EH (cell line): ENCODE measurements around the gene LEMD1.
A peak's percentile ranks its signal among the peaks of the same experiment; 100 is the strongest.
"Not testable (repeated sequence)": the region's sequence is repeated elsewhere in the genome, so short reads cannot be mapped to it uniquely, and the experiment has no call there.

Source experiments
- DNase-seq: peaks from one replicate; pipeline ENCODE4 v3.0.0-alpha.2; 2015; ENCODE audit warnings: low read depth

The LEMD1 gene

DNA sequence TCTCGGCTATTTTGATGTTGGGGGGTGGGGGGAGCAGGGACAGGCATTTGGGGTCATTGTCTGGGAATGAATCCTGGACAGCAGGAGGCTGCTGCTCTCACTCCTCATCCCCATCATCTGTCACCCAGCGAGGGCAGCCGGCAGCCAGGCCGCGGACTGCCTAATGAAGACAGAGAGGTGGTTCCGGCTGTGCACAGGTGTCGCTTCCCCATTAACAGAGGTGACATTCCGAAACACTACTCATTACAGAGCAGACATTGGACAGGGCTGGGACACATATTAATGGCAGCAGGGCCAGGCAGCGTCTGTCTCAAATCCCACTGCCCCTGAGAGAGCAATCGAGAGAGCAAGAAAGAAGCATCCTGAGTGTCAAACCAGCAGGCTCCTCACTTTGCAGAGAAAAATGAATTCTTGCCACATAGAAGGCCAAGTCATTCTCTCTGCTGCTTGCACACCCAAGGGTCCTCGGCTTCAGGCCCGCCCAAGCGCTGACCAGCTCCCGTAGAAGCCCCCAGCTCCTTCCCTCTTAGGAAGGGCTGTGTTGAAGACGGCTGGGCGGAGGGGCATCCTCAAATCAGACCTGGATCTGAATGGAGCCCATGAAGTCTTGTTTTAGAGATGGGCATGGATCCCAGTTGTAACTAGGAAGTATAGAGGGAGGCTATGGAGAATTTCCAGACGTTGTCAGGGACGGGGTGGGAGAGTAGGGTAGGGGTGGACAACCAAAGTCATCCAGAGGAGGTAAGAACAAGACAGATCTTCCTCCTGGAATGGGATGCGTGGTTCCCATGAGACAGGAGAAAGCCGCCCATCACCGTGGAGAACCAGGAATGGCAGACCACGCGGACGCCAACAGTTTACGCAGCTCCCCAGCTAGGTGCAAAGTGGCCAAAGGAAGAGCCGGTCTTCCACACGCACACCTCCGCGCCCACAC is 8.2 kb upstream of the LEMD1 start:
- no peak for DNase-seq

DNA sequence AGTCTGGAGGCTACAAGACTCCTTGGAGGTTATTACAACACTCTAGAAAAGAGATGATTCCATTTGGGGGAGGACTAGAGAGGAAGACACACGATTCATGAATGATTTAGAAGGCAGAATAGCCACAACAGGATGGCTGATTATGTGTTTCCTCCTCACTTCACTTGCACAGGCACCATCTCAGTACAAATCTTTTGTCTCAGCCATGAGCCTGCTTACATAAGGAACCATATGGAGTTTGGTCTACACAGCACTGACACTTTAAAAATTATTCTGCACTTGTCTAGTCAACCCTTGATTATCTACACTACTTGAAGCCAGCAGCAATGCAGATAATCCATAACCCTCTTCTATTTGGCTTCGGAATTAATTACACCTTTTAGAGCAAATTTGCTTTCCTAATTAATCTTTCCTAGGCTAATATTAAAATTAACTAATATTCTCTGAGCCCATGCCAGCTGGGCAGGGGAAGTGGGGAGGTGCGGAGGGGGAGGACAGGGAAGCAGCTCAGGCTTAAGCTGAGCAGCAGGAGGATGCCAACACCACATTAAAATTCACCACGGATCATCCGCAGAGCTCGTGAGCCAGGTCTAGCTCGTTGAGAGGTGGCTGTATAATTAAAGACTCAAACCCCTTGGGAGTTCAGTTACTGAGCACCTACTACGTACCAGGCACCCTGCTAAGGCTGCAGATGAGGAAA is 3.2 kb upstream of the LEMD1 start:
- no peak for DNase-seq

DNA sequence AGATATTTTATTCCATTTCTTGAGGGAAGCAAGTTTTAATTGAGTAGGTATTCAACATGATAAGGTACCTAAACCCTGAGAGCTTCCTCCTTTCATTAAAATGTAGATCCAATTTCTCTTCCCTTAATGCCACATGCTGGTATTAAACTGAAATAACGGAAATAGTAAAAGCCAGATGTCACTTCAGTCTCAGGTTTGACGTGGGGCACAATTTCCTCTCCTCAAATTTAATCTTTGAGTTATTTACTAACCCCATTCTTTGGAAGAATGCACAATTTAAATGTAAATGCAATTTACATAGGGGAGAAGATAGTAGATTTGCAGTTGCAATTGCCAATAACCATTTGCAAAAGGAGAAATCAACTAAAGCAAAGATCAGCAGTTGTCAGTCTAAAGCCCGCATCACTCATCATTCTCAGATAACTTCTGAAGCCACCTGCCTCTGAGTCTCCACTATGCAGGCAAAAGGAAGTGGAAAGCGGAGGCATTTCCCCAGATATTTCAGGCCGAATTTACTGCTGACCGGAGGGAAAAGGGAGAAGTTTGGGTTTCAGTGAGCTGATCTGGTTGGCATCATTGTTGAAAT is 2.1 kb upstream of the LEMD1 start:
- no peak for DNase-seq

DNA sequence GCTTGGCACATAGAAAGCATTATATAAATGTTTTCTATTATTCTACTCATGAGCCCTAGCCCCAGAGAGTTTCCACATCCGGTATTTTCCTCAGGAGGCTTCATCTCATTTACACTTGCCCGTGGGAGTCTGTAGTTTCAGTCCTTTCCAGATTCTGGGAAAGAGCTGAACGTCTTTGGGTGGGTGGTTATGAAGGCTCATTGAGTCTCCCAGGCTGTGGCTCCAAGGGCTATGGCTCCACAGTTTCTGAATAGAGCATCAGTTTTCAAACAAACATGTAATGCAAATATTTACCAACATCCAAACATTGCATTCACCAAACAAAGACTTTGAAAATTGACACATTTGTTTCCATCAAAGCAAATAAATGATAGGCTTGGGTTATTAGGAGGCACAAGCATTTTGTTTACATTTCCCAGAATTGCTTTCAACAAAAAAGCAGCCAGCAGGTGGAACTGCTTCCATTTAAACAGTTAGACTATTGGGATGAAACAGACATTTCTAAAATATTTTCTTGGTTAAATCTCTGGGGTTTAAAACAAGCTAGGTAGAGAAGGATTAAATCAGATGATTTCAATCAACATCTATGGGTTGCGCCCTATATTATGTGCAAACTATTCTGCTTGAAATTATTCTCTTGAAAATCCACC is 1.3 kb upstream of the LEMD1 start:
- DNase-seq = no peak

DNA sequence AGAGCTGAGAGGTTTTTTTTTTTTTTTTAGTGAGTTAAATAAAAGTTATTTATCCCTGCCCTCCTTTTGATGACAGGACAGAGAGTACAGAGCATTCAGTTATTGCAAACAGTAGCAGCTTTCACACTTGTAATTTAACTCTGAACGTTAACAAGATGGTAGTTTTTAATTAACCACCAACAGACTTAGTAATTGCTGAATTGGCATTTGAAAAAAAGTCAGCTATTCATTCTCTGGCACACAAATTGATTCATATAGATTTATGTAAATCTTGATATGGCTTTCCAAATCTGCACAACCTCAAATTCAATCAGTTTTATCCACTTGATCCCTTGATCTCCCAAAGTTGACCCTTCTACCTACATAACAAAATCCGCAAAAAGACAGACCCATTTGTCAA is 918 bp downstream of the LEMD1 start:
- no peak for DNase-seq

DNA sequence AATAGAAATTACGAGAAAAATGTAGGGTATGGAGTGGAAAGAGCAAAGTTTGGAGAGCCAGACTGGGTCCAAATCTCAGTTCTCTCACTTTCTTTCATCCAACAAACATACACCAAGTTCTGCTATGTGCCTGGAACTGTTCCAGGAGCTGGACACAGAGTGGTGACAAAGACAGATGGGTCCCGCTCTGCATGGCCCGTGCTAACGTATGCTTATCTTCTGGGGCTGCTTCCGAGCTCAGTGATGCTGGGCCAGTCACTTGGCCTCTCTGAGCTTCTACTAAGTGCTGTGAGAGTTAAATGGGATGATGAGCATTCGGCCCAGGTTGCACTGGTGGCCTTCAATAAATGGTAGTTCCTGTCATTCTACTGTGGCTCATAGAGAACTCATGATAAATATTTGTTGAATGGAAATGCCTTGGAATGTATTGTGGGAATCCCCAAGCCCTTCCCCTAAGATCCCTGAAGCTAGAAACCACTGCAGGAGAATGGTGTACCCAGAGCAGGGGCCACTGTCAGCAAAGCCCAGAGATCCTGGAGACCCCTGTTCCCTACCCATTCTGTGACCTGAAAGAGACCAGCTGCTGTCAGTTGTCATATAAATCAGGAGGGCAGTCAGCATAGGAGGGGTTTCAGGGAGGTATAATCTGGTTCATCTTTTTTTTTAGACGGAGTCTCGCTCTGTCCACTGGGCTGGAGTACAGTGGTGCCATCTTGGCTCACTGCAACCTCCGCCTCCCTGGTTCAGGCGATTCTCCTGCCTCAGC is 3.8 kb downstream of the LEMD1 start:
- no peak for DNase-seq

DNA sequence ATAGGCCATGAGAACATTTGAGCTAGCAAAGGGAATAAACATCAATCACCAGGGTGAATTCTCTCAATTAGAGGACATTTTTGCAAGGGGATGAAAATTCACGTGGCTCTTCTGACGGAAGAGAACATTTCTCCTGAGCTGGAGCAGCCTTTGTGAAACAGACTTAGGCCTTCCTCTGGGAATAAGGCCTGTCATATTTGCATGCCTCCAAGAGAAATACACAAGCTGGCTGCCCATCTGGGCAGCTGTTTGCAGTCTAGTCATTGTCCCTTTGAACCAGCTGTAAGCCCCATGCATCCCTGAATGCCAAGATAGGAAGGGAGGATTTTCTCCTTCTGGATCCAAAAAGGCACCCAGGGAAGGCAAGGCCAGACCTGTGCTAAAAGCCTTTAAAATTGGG is 5.5 kb downstream of the LEMD1 start:
- DNase-seq = no peak

DNA sequence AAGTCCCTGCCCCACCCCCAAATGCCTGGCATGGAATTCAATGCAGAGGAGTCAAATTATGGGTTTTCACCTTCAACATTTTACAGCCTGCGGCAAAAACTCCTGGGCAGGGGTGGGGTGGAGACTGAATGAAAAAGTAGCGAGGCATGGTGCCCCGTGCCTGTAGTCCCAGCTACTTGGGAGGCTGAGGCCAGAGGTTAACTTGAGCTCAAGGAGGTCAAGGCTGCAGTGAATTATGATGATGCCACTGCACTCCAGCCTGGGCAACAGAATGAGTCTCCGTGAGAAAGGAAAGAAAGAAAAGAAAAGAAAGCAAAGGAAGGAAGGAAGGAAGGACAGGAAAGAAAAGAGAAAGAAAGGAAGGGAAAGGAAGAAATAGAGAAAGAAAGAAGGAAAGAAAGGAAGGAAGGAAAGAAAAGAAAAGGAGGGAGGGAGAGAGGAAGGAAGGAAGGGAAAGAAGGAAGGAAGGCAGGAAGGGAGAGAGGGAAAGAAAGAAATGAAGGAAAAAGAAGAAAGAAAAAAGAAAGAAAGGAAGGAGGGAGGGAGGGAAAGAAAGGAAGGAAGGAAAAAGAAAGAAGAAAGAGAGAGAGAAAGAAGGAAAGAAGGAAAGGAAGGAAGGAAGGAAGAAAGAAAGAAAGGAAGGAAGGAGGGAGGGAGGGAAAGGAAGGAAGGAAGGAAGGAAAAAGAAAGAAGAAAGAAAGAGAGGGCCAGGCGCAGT is 11.1 kb downstream of the LEMD1 start:
- DNase-seq = no peak

DNA sequence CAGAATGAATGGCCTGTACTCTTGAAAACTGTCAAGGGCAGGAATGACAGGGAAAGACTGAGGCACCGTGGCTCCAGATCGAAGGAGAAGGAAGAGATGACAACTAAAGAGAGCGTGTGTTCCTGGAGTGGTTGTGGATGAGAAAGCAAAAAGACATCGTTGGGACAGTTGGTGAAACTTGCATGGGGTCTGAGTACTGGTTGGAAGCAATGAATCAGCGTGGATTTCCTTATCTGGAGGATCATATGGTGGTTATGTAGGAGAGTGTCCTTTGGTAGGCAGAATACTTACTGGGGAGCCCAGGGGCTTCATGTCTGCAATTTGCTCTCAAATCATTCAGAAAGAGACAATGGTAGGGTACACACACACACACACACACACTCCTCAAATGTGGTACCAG is 13.9 kb downstream of the LEMD1 start:
- DNase-seq = no peak

DNA sequence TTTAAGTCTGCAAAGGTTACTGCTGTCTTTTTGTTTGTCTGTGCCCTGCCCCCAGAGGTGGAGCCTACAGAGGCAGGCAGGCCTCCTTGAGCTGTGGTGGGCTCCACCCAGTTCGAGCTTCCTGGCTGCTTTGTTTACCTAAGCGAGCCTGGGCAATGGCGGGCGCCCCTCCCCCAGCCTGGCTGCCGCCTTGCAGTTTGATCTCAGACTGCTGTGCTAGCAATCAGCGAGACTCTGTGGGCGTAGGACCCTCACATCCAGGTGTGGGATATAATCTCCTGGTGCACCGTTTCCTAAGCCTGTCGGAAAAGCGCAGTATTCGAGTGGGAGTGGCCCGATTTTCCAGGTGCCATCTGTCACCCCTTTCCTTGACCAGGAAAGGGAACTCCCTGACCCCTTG is 15.6 kb downstream of the LEMD1 start:
- not testable (repeated sequence) for DNase-seq

DNA sequence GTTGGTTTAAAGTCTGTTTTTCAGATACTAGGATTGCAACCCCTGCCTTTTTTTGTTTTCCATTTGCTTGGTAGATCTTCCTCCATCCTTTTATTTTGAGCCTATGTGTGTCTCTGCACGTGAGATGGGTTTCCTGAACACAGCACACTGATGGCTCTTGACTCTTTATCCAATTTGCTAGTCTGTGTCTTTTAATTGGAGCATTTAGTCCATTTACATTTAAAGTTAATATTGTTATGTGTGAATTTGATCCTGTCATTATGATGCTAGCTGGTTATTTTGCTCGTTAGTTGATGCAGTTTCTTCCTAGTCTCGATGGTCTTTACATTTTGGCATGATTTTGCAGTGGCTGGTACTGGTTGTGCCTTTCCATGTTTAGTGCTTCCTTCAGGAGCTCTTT is 17.4 kb downstream of the LEMD1 start:
- not testable (repeated sequence) for DNase-seq

DNA sequence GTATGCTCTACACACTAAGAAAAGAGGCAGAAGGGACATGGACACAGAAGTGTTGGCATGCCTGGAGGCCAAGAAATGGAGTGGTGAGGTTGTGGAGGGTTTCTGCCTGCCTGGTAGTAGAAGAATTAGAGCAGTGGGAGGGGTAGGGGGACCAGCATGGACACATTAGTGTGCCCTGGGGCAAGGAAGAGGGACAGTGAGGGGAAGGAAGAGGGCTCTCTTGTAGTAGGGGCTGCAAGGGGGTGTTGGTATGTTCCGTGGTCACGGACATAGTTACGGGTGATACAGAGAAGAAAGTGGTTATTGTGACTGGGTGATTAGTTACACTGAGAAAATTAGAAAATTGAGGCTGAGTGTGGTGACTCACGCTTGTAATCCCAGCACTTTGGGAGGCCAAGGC is 23.3 kb downstream of the LEMD1 start:
- no peak for DNase-seq

DNA sequence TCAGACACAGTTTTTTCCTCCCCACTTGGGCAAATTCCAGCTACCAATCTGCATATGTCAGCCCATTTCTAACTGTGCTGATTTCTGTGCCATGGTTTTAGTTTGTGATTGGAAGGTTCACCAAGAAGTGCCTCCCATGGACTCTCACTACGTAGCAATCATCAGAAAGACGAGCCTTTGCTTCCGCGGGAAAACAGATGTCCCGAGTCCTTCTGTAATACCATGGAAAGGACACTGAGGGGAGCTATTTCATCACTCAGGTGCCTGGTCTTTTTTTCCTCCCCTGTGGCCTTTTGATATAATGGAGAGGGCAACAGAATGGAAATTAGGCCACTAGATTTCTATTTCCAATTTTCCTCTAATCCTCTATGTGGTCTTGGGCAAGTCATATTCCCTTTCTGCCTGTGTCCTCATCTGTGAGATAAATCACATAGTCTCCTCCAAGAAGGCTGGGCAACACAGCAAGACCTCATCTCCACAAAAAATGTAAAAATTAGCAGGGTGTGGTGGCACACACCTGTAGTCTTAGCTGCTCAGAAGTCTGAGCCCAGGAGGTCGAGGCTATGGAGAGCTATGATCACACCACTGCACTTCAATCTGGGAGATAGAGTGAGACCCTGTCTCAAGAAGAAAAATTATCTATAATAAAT is 24.8 kb downstream of the LEMD1 start:
- DNase-seq = peak; percentile 48

DNA sequence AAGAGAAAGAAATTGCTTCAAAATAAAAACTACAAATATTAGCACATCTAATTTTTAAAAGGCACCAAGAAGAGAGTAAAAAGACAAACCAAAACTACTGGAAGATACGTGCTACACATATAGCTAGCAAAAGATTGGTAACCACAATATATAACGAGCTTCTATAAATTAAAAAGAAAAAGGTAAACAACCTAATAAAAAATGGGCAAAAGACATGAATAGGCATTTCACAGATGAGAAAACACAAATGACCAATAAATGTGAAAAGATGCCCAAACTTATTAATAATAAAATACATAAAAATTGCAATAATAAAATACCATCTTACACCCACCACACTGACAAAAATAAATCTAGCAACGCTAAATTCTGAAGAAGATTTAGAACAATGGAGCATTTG is 26.2 kb downstream of the LEMD1 start:
- no peak for DNase-seq

DNA sequence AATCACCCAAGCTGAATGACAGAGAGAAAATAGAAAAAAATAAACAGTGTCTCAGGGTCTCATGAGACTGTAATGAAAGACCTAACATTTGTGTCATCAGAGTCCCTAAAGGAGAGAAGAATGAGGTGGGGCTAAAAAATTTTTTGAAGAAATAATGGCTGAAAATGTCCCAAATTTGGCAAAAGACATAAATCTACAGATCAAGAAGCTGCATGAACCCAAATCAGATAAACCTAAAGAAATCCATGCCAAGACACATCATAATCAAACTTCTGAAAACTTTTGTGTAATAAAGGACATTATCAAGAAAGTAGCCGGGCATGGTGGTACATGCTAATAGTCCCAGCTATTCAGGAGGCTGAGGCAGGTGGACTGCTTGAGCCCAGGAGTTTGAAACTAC is 29.2 kb downstream of the LEMD1 start:
- no peak for DNase-seq

DNA sequence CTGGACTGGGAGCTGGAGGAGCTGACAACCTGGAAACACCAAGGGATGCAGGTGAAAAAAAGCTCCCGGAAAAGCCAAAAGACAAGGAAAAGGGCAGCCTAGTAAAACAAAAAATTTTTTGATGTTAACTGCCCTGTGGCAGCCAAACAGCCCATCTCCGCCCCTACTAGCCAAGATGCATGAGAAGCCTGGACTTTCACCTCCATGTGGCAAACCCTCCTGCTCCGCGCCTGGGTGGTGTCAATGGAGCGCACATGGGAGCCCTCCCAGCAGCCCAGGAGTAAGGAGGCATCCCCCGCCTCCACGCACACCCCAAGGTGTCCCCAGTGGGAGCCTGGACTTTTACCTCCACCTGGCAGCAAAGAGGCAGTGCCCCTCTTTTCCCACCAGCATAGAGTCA is 30.5 kb downstream of the LEMD1 start:
- no peak for DNase-seq

DNA sequence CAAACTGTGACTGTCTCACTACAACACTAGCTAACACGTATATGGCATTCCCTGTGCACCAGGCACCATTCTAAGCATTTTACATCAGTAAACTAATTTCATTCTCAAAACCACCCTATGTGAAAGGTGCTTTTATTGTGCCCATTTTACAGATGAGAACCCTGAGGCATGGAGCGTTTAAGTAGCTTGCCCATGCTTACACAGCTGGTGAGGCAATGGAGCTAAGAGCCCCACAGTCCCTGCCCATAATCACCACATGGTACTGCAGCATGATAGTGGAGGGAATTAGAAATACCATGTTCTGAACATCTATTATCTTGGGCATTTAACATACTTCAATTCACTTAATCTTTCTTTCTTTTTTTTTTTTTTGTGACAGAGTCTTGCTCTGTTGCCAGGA is 34.0 kb downstream of the LEMD1 start:
- DNase-seq = no peak

DNA sequence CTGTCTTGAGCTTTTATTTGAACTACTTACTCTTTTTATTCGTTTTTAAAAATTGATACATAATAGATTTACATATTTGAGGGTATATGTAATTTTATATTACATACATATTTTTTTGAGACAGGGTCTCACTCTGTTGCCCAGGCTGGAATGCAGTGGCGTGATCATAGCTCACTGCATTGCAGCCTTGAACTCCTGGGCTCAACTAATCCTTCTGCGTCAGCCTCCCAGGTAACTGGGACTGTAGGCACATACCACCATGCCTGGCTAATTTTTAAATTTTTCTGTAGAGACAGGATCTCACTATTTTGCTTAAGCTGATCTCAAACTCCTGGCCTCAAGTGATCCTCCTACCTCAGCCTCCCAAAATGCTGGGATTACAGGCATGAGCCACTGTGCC is 38.9 kb downstream of the LEMD1 start:
- DNase-seq = not testable (repeated sequence)

DNA sequence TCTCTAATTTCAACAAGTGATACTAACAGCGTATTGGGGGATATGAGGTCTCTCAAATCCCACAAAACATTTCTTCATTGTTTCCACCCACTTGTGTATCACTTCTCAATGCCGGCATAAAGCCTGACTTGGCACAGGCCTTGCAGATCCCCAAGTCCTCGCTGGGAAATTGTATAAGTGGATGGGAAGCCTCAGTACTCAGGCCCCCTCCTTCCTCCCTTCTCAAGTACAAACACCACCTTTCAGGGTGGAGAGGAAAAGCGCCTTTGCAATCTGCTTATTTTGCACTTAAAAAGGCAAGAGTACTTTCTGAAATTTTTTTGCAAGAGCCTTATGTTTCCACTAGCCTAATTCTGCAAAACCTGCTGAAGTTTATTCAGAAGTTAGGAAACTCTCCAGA is 39.3 kb downstream of the LEMD1 start:
- no peak for DNase-seq

DNA sequence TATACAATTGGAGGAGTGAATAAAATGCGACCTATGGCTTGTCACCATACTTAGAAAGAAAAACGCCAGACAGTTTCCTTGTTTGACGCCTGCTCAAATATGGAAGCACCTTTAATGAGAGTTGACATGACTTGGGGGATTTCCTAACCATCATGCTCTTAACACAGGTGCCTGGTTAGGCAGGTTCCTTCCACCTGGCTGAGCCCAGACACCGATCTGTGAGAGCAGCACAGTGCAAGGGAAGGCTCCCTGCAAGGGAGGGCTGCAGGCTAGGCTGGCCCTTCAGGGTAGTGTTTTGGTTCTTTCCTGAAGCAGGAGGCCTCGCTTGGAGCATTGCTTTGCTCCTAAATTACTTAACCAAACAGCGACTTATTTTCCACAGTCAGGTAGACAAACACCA is 40.6 kb downstream of the LEMD1 start:
- DNase-seq = no peak

DNA sequence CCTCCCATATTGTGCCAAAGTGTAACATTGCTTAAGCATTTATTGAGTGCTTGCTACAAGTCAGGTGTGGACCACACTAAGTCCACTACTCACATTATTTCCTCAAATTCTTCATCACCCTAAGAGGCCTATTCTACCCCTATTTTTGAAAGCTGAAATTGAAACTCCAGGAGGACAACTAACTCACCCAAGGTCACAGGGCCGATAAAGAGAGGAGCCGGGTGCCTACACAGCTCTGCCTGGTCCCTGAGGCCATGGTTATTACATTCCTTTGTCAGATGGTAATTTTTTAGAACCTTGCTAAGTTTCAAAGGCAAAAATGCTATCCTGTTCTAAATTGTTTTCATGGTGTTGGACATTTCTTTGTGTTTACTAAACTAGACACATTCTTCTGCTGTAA is 41.0 kb downstream of the LEMD1 start:
- no peak for DNase-seq
